ENCODE measurements around the gene LYST. TPM values are rescaled to one million over a fixed set of nuclear protein-coding genes. Genes with fewer than 3 reads are reported as not detected.

Gene LYST
- total and polyA plus RNA-seq, 2 donors (not counting 3 experiments of a cell fraction or from before 2014, with no cell fraction given) = 3.1 to 9.6 TPM

- Histone ChIP-seq H3K4me1 (ENCODE audit: control insufficient read depth, extremely low read depth, insufficient read depth, low read length) (peaks cover 13% of the 10 kb centered on the region), H3K4me3 (replicated peaks in 1 of 3; ENCODE audit: insufficient read depth in 1 of 3, low read depth in 1 of 3, low read length in 3 of 3) (peak overlapping the region; percentile 60 to 97 (median 61)), H3K9me3 (replicated peaks; ENCODE audit: control insufficient read depth, insufficient read depth, low read length) (no peaks in the 10 kb centered on the region), H3K36me3 (ENCODE audit: control insufficient read depth in 2 of 2, extremely low read depth in 1 of 2, insufficient read depth in 2 of 2, low read length in 2 of 2) (no peaks in the 10 kb centered on the region), H4K20me1 (replicated peaks; ENCODE audit: control insufficient read depth, extremely low read depth, insufficient read depth, low read length) (no peaks in the 10 kb centered on the region), H3K4me2 (ENCODE audit: insufficient read depth, low read length) (peak overlapping the region; percentile 67), H3K9me1 (replicated peaks; ENCODE audit: control insufficient read depth, extremely low read depth, insufficient read depth, low read length) (no peaks in the 10 kb centered on the region), H3K27ac (ENCODE audit: insufficient read depth, low read depth, low read length) (peak overlapping the region; percentile 1), H2AFZ (ENCODE audit: low read depth, low read length) (peak overlapping the region; percentile 85), H3K27me3 (ENCODE audit: control insufficient read depth in 2 of 2, insufficient read depth in 2 of 2, low read length in 2 of 2) (peaks cover 0 to 2% of the 10 kb centered on the region in 2 experiments), H3K9ac (replicated peaks; ENCODE audit: extremely low read depth, insufficient read depth, low read length) (peak overlapping the region; percentile 50), H3K79me2 (ENCODE audit: control insufficient read depth, insufficient read depth, low read length) (no peaks in the 10 kb centered on the region)
- ChIA-PET CTCF (interaction anchor here (1.3 to 3.1 kb wide), 10 partner anchors 23 to 353 kb away, joined by 3 to 124 read pairs (median 8); no protein-coding TSS in a partner anchor), POLR2A (interaction anchor here (0.6 kb wide), 1 partner anchor 18 kb away, joined by 5 read pairs; no protein-coding TSS in a partner anchor)
- intact Hi-C loops (cut with micrococcal nuclease) (loop anchor here (1.0 kb wide), 4 partner anchors 50 to 363 kb away; partner anchors contain the start of genes B3GALNT2 and NID1), dilution Hi-C loops (cut with MboI; ENCODE audit: extremely low pct_ligation_motif_present, low sequenced_read_pairs) (no loop called here)
- peak; percentile 66 for TF ChIP-seq POLR2AphosphoS5 (IDR thresholded peaks at IDR 0.05; ENCODE audit: insufficient read depth, low read depth, low read length)
- TF ChIP-seq MYC (IDR thresholded peaks at IDR 0.05; ENCODE audit: low read depth, low read length) = no peak
- peak; percentile 85 for TF ChIP-seq POLR2A (IDR thresholded peaks at IDR 0.05; ENCODE audit: low read depth, low read length)
- FAIRE-seq = peak; percentile 83
- peak; percentile 92 for DNase-seq (ENCODE audit: low read depth, low spot score)
- BruUV-seq (replicated peaks) = no TSS peak
Measured at GRCh38 chr1:235866913-235867845, 473 bp upstream of the LYST start.

GRCh38 chr1:235865565-235866204 lies 1.0 kb downstream of the LYST start:
- no peak for TF ChIP-seq FOS (IDR thresholded peaks at IDR 0.05; ENCODE audit: borderline replicate concordance, insufficient read depth, low read length)
- no peak for TF ChIP-seq JUN (IDR thresholded peaks at IDR 0.05; ENCODE audit: borderline replicate concordance, insufficient read depth, insufficient read length, low read depth)
- TF ChIP-seq EZH2 (IDR thresholded peaks at IDR 0.05; ENCODE audit: borderline replicate concordance, low read depth, low read length, severe bottlenecking) = no peak
- TF ChIP-seq CTCF (IDR thresholded peaks at IDR 0.05; ENCODE audit: extremely low read depth in 1 of 2, insufficient read depth in 1 of 2, low read depth in 1 of 2, low read length in 2 of 2) = no peak
- TF ChIP-seq GATA2 (IDR thresholded peaks at IDR 0.05; ENCODE audit: insufficient read depth, insufficient read length, low read depth, low read length) = no peak
- H3K4me3 ChIP-seq (replicated peaks in 1 of 3; ENCODE audit: insufficient read depth in 1 of 3, low read depth in 1 of 3, low read length in 3 of 3) = peak overlapping the region; percentile 49 to 97 (median 60)
- intact Hi-C loops (cut with micrococcal nuclease) (loop anchor here (1.0 kb wide), 1 partner anchor 106 kb away; no protein-coding TSS in a partner anchor), dilution Hi-C loops (cut with MboI; ENCODE audit: extremely low pct_ligation_motif_present, low sequenced_read_pairs) (no loop called here)
- peak overlapping the region; percentile 78 for H3K9ac ChIP-seq (replicated peaks; ENCODE audit: extremely low read depth, insufficient read depth, low read length)
- TSS peak; percentile 69 for BruUV-seq (replicated peaks)
- peak; percentile 82 for FAIRE-seq
- H2AFZ ChIP-seq (ENCODE audit: low read depth, low read length) = peak overlapping the region; percentile 85
- no peaks in the 10 kb centered on the region for H3K9me3 ChIP-seq (replicated peaks; ENCODE audit: control insufficient read depth, insufficient read depth, low read length)
- H3K4me2 ChIP-seq (ENCODE audit: insufficient read depth, low read length) = peak overlapping the region; percentile 82
- H4K20me1 ChIP-seq (replicated peaks; ENCODE audit: control insufficient read depth, extremely low read depth, insufficient read depth, low read length) = no peaks in the 10 kb centered on the region
- H3K79me2 ChIP-seq (ENCODE audit: control insufficient read depth, insufficient read depth, low read length) = no peaks in the 10 kb centered on the region
- no peaks in the 10 kb centered on the region for H3K9me1 ChIP-seq (replicated peaks; ENCODE audit: control insufficient read depth, extremely low read depth, insufficient read depth, low read length)
- H3K27me3 ChIP-seq (ENCODE audit: control insufficient read depth in 2 of 2, insufficient read depth in 2 of 2, low read length in 2 of 2) = peaks cover 0 to 2% of the 10 kb centered on the region in 2 experiments
- peaks cover 13% of the 10 kb centered on the region for H3K4me1 ChIP-seq (ENCODE audit: control insufficient read depth, extremely low read depth, insufficient read depth, low read length)
- H3K36me3 ChIP-seq (ENCODE audit: control insufficient read depth in 2 of 2, extremely low read depth in 1 of 2, insufficient read depth in 2 of 2, low read length in 2 of 2) = no peaks in the 10 kb centered on the region
- H3K27ac ChIP-seq (ENCODE audit: insufficient read depth, low read depth, low read length) = no peak overlapping the region
- POLR2A ChIA-PET = interaction anchor here (1.7 kb wide), 1 partner anchor 106 kb away, joined by 7 read pairs; no protein-coding TSS in a partner anchor
- CTCF ChIA-PET = interaction anchor here (0.5 to 3.1 kb wide), 27 partner anchors 8 to 352 kb away, joined by 3 to 124 read pairs (median 4); no protein-coding TSS in a partner anchor
- no peak for DNase-seq (ENCODE audit: low read depth, low spot score)
